Transverse colon (tissue), 4 donors: ENCODE measurements around the gene DNHD1. TPM values are rescaled to one million over a fixed set of nuclear protein-coding genes. Genes with fewer than 3 reads are reported as not detected.
A peak's percentile ranks its signal among the peaks of the same experiment; 100 is the strongest.

ENCODE experiments used
- DNase-seq: peaks from one replicate; pipeline ENCODE4 v3.0.0-alpha.2; 2019
- H3K27ac ChIP-seq, 4 donors: fragments of 200-600 bp; sonication (generic); 2 replicates each; pipeline ENCODE4 v1.5.1; 2016 to 2018; ENCODE audit warnings: inconsistent platforms in 4 of 4
- H3K27me3 ChIP-seq: fragments of 200-600 bp; sonication (generic); 2 replicates; pipeline ENCODE4 v1.5.1; 2017; ENCODE audit warnings: inconsistent platforms
- H3K36me3 ChIP-seq, 4 donors: fragments of 200-600 bp; sonication (generic); 2 replicates each; pipeline ENCODE4 v1.5.1; 2017 to 2019; ENCODE audit warnings: inconsistent platforms in 4 of 4
- H3K4me1 ChIP-seq, 4 donors: fragments of 200-600 bp; sonication (generic); 2 replicates each; pipeline ENCODE4 v1.5.1; 2017 to 2020; ENCODE audit warnings: inconsistent platforms in 4 of 4
- H3K4me3 ChIP-seq, 4 donors: fragments of 200-600 bp; sonication (generic); 1 replicate in 1 of 4; 2 replicates in 3 of 4; pipeline versions ENCODE4 v1.5.1 to v1.6.1; 2017 to 2019; ENCODE audit warnings: inconsistent platforms in 4 of 4
- H3K9me3 ChIP-seq, 2 donors: fragments of 200-600 bp; sonication (generic); 2 replicates each; pipeline ENCODE4 v1.5.1; 2017 to 2019; ENCODE audit warnings: inconsistent platforms in 2 of 2
- CTCF ChIP-seq, 5 experiments: fragments of 200-600 bp in 3 of 5; fragments of 450-650 bp in 2 of 5; sonication (generic) in 3 of 5; IDR thresholded peaks; 1 replicate in 2 of 5; 2 replicates in 3 of 5; pipeline ENCODE4 v1.5.1; 2016 to 2017; ENCODE audit warnings: antibody characterized with exemption in 5 of 5, inconsistent platforms in 3 of 5, mild to moderate bottlenecking in 2 of 5, moderate library complexity in 1 of 5
- EP300 ChIP-seq: sonication (generic); formaldehyde crosslinking; IDR thresholded peaks from one replicate; pipeline ENCODE4 v1.6.1; 2017; ENCODE audit warnings: antibody characterized with exemption, low read depth
- POLR2A ChIP-seq: fragments of 450-650 bp; IDR thresholded peaks from one replicate; pipeline ENCODE4 v1.6.1; 2016; ENCODE audit warnings: antibody characterized with exemption, mild to moderate bottlenecking, moderate library complexity
- POLR2AphosphoS5 ChIP-seq, 3 donors: sonication (generic); formaldehyde crosslinking; IDR thresholded peaks; one replicate each; pipeline ENCODE4 v1.6.1; 2016; ENCODE audit warnings: antibody characterized with exemption in 3 of 3
- WGBS, 2 donors: methylation state at CpG; one replicate each; pipeline ENCODE4 v1.1.5; 2018; ENCODE audit warnings: low coverage in 1 of 2; 5-methylcytosine and 5-hydroxymethylcytosine counted together
- in situ Hi-C, 4 donors: fragments of 200-750 bp; cut with MboI; loops; one replicate each; pipeline versions ENCODE4 v1.15.0 to v1.15.1; 2017; ENCODE audit warnings: low sequenced_read_pairs in 3 of 4, low pct_ligation_motif_present in 1 of 4, low pct_unique_long_range_greater_than_20kb in 1 of 4
- intact Hi-C: fragments of 100-400 bp; cut with DNase I; formaldehyde crosslinking; loops from one replicate; pipeline ENCODE4 v1.15.1; 2023; ENCODE audit warnings: low total_unique reads
- total RNA-seq, 4 donors: library from RNA; depleted of rRNA; stranded (reverse); fragments of >200 nt; gene quantifications; one replicate each; pipeline ENCODE4 v1.1.0, GENCODE V29; 2016

Gene DNHD1
- total RNA-seq, 4 donors from 2014 or later: 19.3 to 57.5 (median 34.0) TPM

- WGBS, 2 donors: 87 to 89% methylated on average over 2 of the region's 2 CpGs
- no peak for TF ChIP-seq POLR2AphosphoS5 (IDR thresholded peaks at IDR 0.05)
- TF ChIP-seq CTCF (IDR thresholded peaks at IDR 0.05): no peak
- TF ChIP-seq EP300: no peak
- no peak for TF ChIP-seq POLR2A
- Histone ChIP-seq H3K36me3 (no peaks in the 10 kb centered on the region), H3K9me3 (no peaks in the 10 kb centered on the region), H3K27me3 (no peaks in the 10 kb centered on the region), H3K4me1 (no peaks in the 10 kb centered on the region), H3K4me3 (no peak overlapping the region), H3K27ac (no peak overlapping the region)
- in situ Hi-C loops (loop anchor here in 2 of 4 donors (10.0 kb wide), 2 partner anchors 144 to 174 kb away; no protein-coding TSS in a partner anchor), intact Hi-C loops (loop anchor here (10.0 kb wide), 1 partner anchor 154 kb away; the partner anchor contains the start of gene MRPL17)
- DNase-seq: no peak
Measured at GRCh38 chr11:6530848-6531247, 33.8 kb downstream of the DNHD1 start.

- no peak for DNase-seq
- H3K9me3 ChIP-seq: no peaks in the 10 kb centered on the region
- in situ Hi-C loops (loop anchor here in 2 of 4 donors (10.0 kb wide), 2 partner anchors 143 to 173 kb away; no protein-coding TSS in a partner anchor), intact Hi-C loops (loop anchor here (10.0 kb wide), 1 partner anchor 153 kb away; the partner anchor contains the start of gene MRPL17)
- TF ChIP-seq CTCF (IDR thresholded peaks at IDR 0.05) (peak; percentile 66 to 81 (median 74)), EP300 (no peak), POLR2AphosphoS5 (IDR thresholded peaks at IDR 0.05) (no peak), POLR2A (no peak)
- WGBS, 2 donors: 0 to 5% methylated on average over 1 of the region's 1 CpG
- no peaks in the 10 kb centered on the region for H3K36me3 ChIP-seq
- no peak overlapping the region for H3K27ac ChIP-seq
- H3K27me3 ChIP-seq: no peaks in the 10 kb centered on the region
- no peaks in the 10 kb centered on the region for H3K4me1 ChIP-seq
- H3K4me3 ChIP-seq: no peak overlapping the region
Measured at GRCh38 chr11:6531267-6531752, 34.2 kb downstream of the DNHD1 start.

- Histone ChIP-seq H3K27ac (no peak overlapping the region), H3K27me3 (no peaks in the 10 kb centered on the region), H3K4me3 (no peak overlapping the region), H3K36me3 (no peaks in the 10 kb centered on the region), H3K9me3 (no peaks in the 10 kb centered on the region), H3K4me1 (no peaks in the 10 kb centered on the region)
- 90 to 100% methylated on average over 1 to 4 of the region's 8 CpGs for WGBS, 2 donors
- in situ Hi-C loops (loop anchor here in 2 of 4 donors (10.0 kb wide), 2 partner anchors 136 to 166 kb away; no protein-coding TSS in a partner anchor), intact Hi-C loops (loop anchor here (10.0 kb wide), 1 partner anchor 146 kb away; the partner anchor contains the start of gene MRPL17)
- DNase-seq: no peak
- TF ChIP-seq EP300 (no peak), POLR2AphosphoS5 (IDR thresholded peaks at IDR 0.05) (no peak), POLR2A (no peak), CTCF (IDR thresholded peaks at IDR 0.05) (no peak)
Measured at GRCh38 chr11:6538456-6538855, 41.4 kb downstream of the DNHD1 start.

- Histone ChIP-seq H3K27ac (no peak overlapping the region), H3K9me3 (no peaks in the 10 kb centered on the region), H3K4me3 (no peak overlapping the region), H3K36me3 (no peaks in the 10 kb centered on the region), H3K27me3 (no peaks in the 10 kb centered on the region), H3K4me1 (no peaks in the 10 kb centered on the region)
- intact Hi-C loops (loop anchor here (10.0 kb wide), 1 partner anchor 146 kb away; the partner anchor contains the start of gene MRPL17), in situ Hi-C loops (loop anchor here in 2 of 4 donors (10.0 kb wide), 2 partner anchors 136 to 166 kb away; no protein-coding TSS in a partner anchor)
- no peak for DNase-seq
- TF ChIP-seq EP300 (no peak), POLR2A (no peak), POLR2AphosphoS5 (IDR thresholded peaks at IDR 0.05) (no peak), CTCF (IDR thresholded peaks at IDR 0.05) (no peak)
- 86% methylated on average over 3 of the region's 3 CpGs; no CpG with 5 or more reads in 1 of the 2 donors for WGBS, 2 donors
Measured at GRCh38 chr11:6538945-6539344, 41.9 kb downstream of the DNHD1 start.
